Activated gamma-delta T cell (primary cell): ENCODE measurements around the gene ANTXRL.
"Not testable (repeated sequence)": the region's sequence is repeated elsewhere in the genome, so short reads cannot be mapped to it uniquely, and the experiment has no call there.

Experiments used
- DNase-seq: peaks from one replicate; lab custom pipeline; 2025; lab: John Stamatoyannopoulos, UW

The ANTXRL gene

GRCh38 chr10:46365484-46365883 lies 78.7 kb downstream of the ANTXRL start:
- not testable (repeated sequence) for DNase-seq

GRCh38 chr10:46367209-46367608 lies 80.4 kb downstream of the ANTXRL start:
- not testable (repeated sequence) for DNase-seq

GRCh38 chr10:46367666-46368240 lies 81.0 kb downstream of the ANTXRL start:
- not testable (repeated sequence) for DNase-seq

DNA sequence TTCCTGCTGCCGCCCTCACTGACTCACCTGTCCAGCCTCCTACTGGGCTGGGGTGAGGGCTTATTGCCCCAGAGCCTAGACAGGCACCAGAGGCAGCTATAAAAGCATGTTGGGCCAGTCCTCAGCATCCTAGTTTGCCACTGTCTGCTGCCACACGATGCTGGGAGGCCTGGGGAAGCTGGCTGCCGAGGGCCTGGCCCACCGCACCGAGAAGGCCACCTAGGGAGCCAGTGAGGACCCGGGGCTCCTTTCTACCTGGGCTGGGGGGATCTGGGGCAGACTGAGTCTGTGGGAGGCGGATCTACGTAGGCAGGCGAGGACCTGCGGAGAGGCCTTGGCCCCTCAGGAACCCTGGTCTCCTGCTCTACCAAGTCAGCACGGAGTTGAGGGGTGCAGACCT lies 82.2 kb downstream of the ANTXRL start:
- not testable (repeated sequence) for DNase-seq

GRCh38 chr10:46374410-46374809 lies 87.6 kb downstream of the ANTXRL start:
- not testable (repeated sequence) for DNase-seq

DNA sequence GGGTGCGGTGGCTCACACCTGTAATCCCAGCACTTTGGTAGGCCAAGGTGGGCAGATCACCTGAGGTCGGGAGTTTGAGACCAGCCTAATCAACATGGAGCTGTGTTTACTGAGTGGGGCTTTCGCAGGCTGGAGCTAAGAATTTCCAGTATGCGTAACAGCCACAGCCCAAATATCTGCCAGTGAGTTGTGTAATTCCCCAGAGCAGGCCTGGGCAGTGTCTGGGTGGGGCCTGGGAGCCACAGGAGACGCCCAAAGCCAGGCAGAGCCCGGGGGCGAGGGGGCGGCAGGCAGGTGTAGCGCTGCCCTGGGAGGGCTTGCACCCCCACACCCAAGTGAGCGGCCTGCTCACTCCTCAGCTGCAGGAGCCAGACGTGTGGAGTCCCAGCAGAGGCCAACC lies 88.6 kb downstream of the ANTXRL start, which contains the start of gene ANXA8L1:
Gene ANXA8L1 (plus strand): TSS at position 371 of the 400 bp plus-strand sequence. CDS start 76 bp downstream, outside the sequence.
- DNase-seq, result not testable (repeated sequence)

GRCh38 chr10:46377022-46377421 lies 90.2 kb downstream of the ANTXRL start:
- DNase-seq, result not testable (repeated sequence)

GRCh38 chr10:46377651-46378050 lies 90.9 kb downstream of the ANTXRL start:
- not testable (repeated sequence) for DNase-seq

- DNase-seq, result not testable (repeated sequence)
Observed at GRCh38 chr10:46378108-46378507, 91.3 kb downstream of the ANTXRL start.

- DNase-seq, result not testable (repeated sequence)
Observed at GRCh38 chr10:46379233-46379848, 92.5 kb downstream of the ANTXRL start.
